Bronchial epithelial cell (primary cell): ENCODE results near the gene DDTL. TPM values are rescaled to one million over a fixed set of nuclear protein-coding genes. Genes with fewer than 3 reads are reported as not detected.

ENCODE experiments used
- DNase-seq: peaks from one replicate; pipeline ENCODE4 v3.0.0-alpha.2; 2010; ENCODE audit warnings: low read depth
- FAIRE-seq: peaks from 2 replicates; lab custom pipeline; 2011; peaks lifted over from hg19 to GRCh38; lab: Jason Lieb, UNC
- H3K27me3 ChIP-seq: 2 replicates; pipeline ENCODE4 v1.5.1; 2011; ENCODE audit warnings: low read length; ENCODE audit not compliant: control insufficient read depth, insufficient read depth
- H3K36me3 ChIP-seq: 2 replicates; pipeline ENCODE4 v1.5.1; 2011; ENCODE audit warnings: low read length; ENCODE audit not compliant: control insufficient read depth, insufficient read depth
- H3K4me3 ChIP-seq: 2 replicates; pipeline ENCODE4 v1.5.1; 2011; ENCODE audit warnings: mild to moderate bottlenecking, low read depth, low read length, control low read depth
- CTCF ChIP-seq: IDR thresholded peaks from 2 replicates; pipeline ENCODE4 v1.5.1; 2011; ENCODE audit warnings: mild to moderate bottlenecking, moderate library complexity, low read length, control low read depth, inconsistent platforms; ENCODE audit not compliant: insufficient read depth, severe bottlenecking
- total RNA-seq: library from RNA; depleted of rRNA; stranded (reverse); fragments of >200 nt; gene quantifications from 2 replicates; pipeline ENCODE4 v1.2.1, GENCODE V29; 2014

The DDTL gene
- total RNA-seq, 1 donor from 2014 or later, result under 0.01 TPM

DNA sequence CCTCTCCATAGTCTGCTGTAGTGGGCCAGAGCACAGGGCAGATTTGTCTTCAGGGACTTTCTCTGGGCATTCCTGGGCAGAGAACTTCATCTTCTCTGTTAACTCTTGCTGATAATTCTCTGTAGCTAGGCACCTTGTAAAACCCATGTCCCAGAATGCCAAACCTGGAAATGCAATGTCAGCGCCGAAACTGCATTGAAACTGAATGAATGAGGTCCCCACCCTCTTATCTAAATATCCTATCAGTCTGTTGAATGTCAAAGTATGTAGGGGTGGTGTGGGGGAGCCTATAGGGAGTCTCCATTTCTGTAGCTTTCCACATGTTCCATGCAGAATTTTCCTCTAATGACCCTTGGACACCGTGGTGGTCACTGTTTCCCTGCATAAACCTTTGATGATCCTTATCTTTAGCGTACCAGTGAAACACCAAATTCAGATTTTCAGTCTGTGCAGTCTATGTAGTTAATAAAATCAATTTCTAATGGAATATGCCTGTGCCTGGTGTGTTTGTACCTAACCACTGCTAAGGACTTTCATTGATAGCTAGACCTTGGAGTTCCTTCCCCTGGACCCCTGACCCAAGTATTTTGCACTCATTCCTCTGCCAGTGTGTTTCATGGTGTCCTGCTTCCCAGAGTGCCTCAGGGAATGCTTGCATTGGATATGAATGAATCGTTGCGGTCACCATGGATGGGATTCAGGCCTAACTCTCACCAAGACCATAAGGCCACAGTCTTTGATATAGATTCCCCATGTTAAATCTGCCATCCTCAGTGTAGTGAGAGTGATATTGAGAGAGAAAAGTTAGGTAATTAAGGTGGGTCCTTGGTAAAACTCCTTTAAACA lies 41.9 kb downstream of the DDTL start:
- Histone ChIP-seq H3K36me3 (no peaks in the 10 kb centered on the region), H3K4me3 (no peak overlapping the region), H3K27me3 (peaks cover 2% of the 10 kb centered on the region)
- no peak for TF ChIP-seq CTCF
- DNase-seq, result no peak
- no peak for FAIRE-seq

GRCh38 chr22:24009227-24010017 lies 42.7 kb downstream of the DDTL start:
- Histone ChIP-seq H3K27me3 (no peaks in the 10 kb centered on the region), H3K4me3 (no peak overlapping the region), H3K36me3 (no peaks in the 10 kb centered on the region)
- no peak for TF ChIP-seq CTCF
- DNase-seq (no peak), FAIRE-seq (no peak)

DNA sequence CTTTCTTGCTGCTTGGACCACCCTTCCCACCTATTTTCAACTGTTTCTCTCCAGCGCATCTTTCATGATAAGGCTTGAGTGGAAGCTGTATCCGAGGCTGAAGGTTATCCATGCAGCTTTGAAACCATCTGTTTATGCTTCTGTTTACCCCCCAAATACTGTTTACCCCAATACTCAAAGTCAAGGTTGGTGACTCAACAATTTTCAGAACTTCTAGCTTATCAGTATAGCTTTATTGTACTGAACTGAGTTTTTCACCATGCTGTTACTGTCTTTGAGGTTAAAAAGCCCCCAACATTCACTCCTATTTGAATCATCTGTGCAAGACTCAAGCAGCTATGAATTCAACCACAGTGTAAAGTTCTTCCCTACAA lies 43.3 kb downstream of the DDTL start:
- FAIRE-seq, result no peak
- no peaks in the 10 kb centered on the region for H3K36me3 ChIP-seq
- no peak for DNase-seq
- H3K4me3 ChIP-seq, result no peak overlapping the region
- no peak for TF ChIP-seq CTCF
- no peaks in the 10 kb centered on the region for H3K27me3 ChIP-seq

- H3K27me3 ChIP-seq, result no peaks in the 10 kb centered on the region
- H3K36me3 ChIP-seq, result no peaks in the 10 kb centered on the region
- peak; percentile 20 for DNase-seq
- no peak for TF ChIP-seq CTCF
- no peak for FAIRE-seq
- H3K4me3 ChIP-seq, result peak overlapping the region; percentile 72
These were observed 45.0 kb downstream of the DDTL start for GRCh38 chr22:24011735-24012068.

DNA sequence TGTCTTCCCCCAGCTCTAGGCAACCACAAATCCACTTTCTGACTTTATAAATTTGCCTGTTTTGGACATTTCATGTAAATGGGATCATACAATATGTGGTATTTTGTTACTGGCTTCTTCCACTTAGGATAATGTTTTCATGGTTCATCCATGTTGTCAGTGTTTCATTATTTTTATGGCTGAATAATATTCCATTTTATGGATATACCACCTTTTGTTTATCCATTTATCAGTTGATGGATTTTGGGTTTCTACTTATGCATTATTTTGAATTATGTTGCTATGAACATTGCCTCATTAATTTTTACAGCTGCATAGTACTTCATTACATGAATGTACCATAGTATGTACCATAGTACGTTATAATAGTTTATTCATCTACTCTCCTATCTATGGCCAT lies 49.5 kb downstream of the DDTL start:
- no peak overlapping the region for H3K4me3 ChIP-seq
- DNase-seq (no peak), FAIRE-seq (no peak)
- no peaks in the 10 kb centered on the region for H3K36me3 ChIP-seq
- TF ChIP-seq CTCF, result no peak
- no peaks in the 10 kb centered on the region for H3K27me3 ChIP-seq
